Measurements from ENCODE around the gene FUNDC2.

The FUNDC2 gene

DNA sequence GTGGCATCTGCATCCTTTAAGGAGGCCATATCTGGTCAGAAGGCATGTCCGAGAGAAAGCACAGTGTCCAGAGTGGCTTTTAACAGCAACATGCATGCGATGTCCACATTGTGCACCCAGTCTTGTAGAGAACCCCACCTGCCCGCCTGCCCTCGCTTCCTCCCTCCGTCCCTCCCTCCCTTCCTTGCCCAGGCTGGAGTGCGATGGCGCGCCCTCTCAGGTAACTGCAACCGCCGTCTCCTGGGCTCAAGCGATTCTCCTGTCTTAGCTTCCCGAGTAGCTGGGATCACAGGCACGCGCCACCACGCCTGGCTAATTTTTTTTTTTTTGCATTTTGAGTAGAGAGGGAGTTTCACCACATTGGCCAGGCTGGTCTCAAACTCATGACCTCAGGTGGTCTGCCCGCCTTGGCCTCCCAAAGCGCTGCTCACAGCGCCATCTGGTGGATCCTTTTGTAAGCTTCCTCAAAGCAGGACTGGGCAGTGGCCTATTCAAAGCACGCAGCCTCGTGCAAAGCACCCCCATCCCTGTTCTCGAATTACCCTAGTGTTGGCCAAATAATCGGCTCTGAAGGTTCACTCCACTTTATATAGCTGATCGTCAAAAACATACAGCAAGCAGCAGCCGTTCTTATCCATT is 59.7 kb downstream of the FUNDC2 start:
- peak; percentile 26 for DNase-seq (ENCODE audit: low read depth, low spot score)
- no peak overlapping the region for H3K4me3 ChIP-seq (ENCODE audit: low read depth, low read length)
- TF ChIP-seq CTCF (IDR thresholded peaks at IDR 0.05; ENCODE audit: low read depth, low read length), result peak; percentile 52
- in situ Hi-C loops (cut with HindIII; ENCODE audit: low sequenced_read_pairs), result no loop called here

- no peak overlapping the region for H3K4me3 ChIP-seq (ENCODE audit: low read depth, low read length)
- no peak for DNase-seq (ENCODE audit: low read depth, low spot score)
- in situ Hi-C loops (cut with HindIII; ENCODE audit: low sequenced_read_pairs), result no loop called here
- TF ChIP-seq CTCF (IDR thresholded peaks at IDR 0.05; ENCODE audit: low read depth, low read length), result no peak
These were observed 60.5 kb downstream of the FUNDC2 start for GRCh38 chrX:155086961-155087735.

GRCh38 chrX:155094468-155095061 is 67.9 kb downstream of the FUNDC2 start:
- peak; percentile 68 for TF ChIP-seq CTCF (IDR thresholded peaks at IDR 0.05; ENCODE audit: low read depth, low read length)
- DNase-seq (ENCODE audit: low read depth, low spot score), result peak; percentile 23
- in situ Hi-C loops (cut with HindIII; ENCODE audit: low sequenced_read_pairs), result no loop called here
- H3K4me3 ChIP-seq (ENCODE audit: low read depth, low read length), result no peak overlapping the region

DNA sequence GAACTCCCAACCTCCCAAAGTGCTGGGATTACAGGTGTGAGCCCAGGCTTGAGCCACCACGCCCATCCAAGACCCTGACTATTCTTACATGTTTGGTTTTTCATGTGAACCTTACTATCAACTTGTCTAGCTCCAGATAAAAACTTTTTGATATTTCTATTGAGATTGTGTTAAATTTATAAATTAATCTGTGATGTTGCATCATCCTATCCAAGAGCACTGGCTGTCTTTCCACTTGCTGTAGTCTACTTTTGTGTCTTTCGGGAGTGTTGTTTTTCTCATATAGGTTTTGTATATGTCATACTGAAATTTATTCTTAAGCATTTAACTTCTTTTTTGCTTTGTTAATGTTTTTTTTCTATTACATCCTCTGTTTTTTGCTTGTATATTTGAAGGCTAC is 79.3 kb downstream of the FUNDC2 start:
- no peak for TF ChIP-seq CTCF (IDR thresholded peaks at IDR 0.05; ENCODE audit: low read depth, low read length)
- in situ Hi-C loops (cut with HindIII; ENCODE audit: low sequenced_read_pairs), result no loop called here
- no peak overlapping the region for H3K4me3 ChIP-seq (ENCODE audit: low read depth, low read length)
- DNase-seq (ENCODE audit: low read depth, low spot score), result no peak

DNA sequence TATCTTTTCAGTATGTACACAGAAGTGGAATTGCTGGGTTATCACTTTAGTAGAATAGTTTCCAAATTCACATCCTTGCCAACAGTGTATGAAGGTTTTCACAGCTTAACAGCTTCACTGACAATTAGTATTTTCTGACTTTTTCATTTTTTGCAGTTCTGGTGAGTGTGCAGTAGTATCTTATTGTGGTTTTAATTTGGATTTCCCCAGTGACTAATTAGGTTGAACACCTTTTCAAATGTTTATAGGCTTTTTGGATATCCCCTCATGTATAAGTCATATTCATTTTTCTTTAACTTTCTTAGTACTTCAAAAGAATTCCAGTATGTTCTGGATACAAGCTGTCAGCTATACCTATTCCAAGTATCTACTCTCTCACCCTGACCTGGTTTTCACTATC is 81.8 kb downstream of the FUNDC2 start:
- H3K4me3 ChIP-seq (ENCODE audit: low read depth, low read length), result no peak overlapping the region
- no peak for DNase-seq (ENCODE audit: low read depth, low spot score)
- no peak for TF ChIP-seq CTCF (IDR thresholded peaks at IDR 0.05; ENCODE audit: low read depth, low read length)
- in situ Hi-C loops (cut with HindIII; ENCODE audit: low sequenced_read_pairs), result no loop called here
